Vagina (tissue), 2 donors: ENCODE measurements around the gene PGM1.

ENCODE experiments used
- POLR2A ChIP-seq, 2 donors: fragments of 450-650 bp; IDR thresholded peaks; one replicate each; pipeline ENCODE4 v1.6.1; 2017; ENCODE audit warnings: antibody characterized with exemption in 2 of 2, mild to moderate bottlenecking in 2 of 2, moderate library complexity in 2 of 2
- POLR2AphosphoS5 ChIP-seq, 2 donors: sonication (generic); formaldehyde crosslinking; IDR thresholded peaks; one replicate each; pipeline ENCODE4 v1.9.0; 2017; ENCODE audit warnings: antibody characterized with exemption in 2 of 2, mild to moderate bottlenecking in 2 of 2, low read depth in 1 of 2; ENCODE audit not compliant: insufficient read depth in 1 of 2

DNA sequence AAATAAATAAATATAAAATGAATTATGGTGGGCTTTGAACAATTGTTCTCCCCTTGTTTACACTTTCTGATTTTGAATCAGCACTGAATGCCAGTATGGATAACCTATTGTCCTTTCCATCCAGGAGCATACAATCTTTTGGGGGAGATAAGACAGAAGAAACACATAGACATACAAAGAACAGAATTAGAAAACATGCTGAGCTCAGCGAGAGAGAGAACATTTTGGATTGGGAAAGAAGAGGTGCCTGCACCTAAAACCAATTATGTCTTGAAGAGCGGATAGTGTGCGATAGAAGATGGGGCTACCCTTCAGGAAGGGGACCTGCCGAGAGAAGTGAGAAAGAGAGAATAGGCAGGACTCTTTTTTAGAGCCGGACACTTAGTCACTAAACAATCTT, 6.6 kb downstream of the PGM1 start:
- TF ChIP-seq POLR2A (IDR thresholded peaks at IDR 0.05): no peak
- TF ChIP-seq POLR2AphosphoS5 (IDR thresholded peaks at IDR 0.05; ENCODE audit: insufficient read depth in 1 of 2, low read depth in 1 of 2): no peak
